ENCODE data around the gene UBE2G2.

The UBE2G2 gene

GRCh38 chr21:44724196-44724595 lies 77.4 kb downstream of the UBE2G2 start:
- H3K79me2 ChIP-seq (ENCODE audit: insufficient read depth, low read length): no peaks in the 10 kb centered on the region
- no peak overlapping the region for H2AFZ ChIP-seq (ENCODE audit: low read depth, low read length)
- ATAC-seq (ENCODE audit: insufficient read depth, low read depth): no peak
- TF ChIP-seq EZH2 (IDR thresholded peaks at IDR 0.05; ENCODE audit: borderline replicate concordance, low read depth, low read length, severe bottlenecking): no peak
- TF ChIP-seq CTCF (IDR thresholded peaks at IDR 0.05; ENCODE audit: borderline replicate concordance, extremely low read depth, low read length, poor library complexity, severe bottlenecking): no peak
- no peaks in the 10 kb centered on the region for H3K36me3 ChIP-seq (ENCODE audit: insufficient read depth, low read length)
- DNase-seq: no peak
- no peaks in the 10 kb centered on the region for H3K27me3 ChIP-seq (ENCODE audit: insufficient read depth, low read length, poor library complexity)
- no peaks in the 10 kb centered on the region for H4K20me1 ChIP-seq (ENCODE audit: insufficient read depth, low read length)
- no peaks in the 10 kb centered on the region for H3K9me3 ChIP-seq (ENCODE audit: insufficient read depth, low read length, severe bottlenecking)
- H3K4me1 ChIP-seq (ENCODE audit: insufficient read depth, low read length): no peaks in the 10 kb centered on the region
- no peak overlapping the region for H3K9ac ChIP-seq (ENCODE audit: low read depth, low read length)
- H3K4me3 ChIP-seq (ENCODE audit: low read depth in 1 of 2, low read length in 2 of 2): no peak overlapping the region
- no peak overlapping the region for H3K4me2 ChIP-seq (ENCODE audit: insufficient read depth, low read length)
- no peak overlapping the region for H3K27ac ChIP-seq (ENCODE audit: low read length)

GRCh38 chr21:44723177-44724131 lies 78.2 kb downstream of the UBE2G2 start:
- DNase-seq (no peak), ATAC-seq (ENCODE audit: insufficient read depth, low read depth) (no peak)
- Histone ChIP-seq H3K4me2 (ENCODE audit: insufficient read depth, low read length) (no peak overlapping the region), H3K27ac (ENCODE audit: low read length) (no peak overlapping the region), H3K9ac (ENCODE audit: low read depth, low read length) (no peak overlapping the region), H3K4me3 (ENCODE audit: low read depth in 1 of 2, low read length in 2 of 2) (no peak overlapping the region), H3K36me3 (ENCODE audit: insufficient read depth, low read length) (no peaks in the 10 kb centered on the region), H2AFZ (ENCODE audit: low read depth, low read length) (no peak overlapping the region), H3K79me2 (ENCODE audit: insufficient read depth, low read length) (no peaks in the 10 kb centered on the region), H3K9me3 (ENCODE audit: insufficient read depth, low read length, severe bottlenecking) (no peaks in the 10 kb centered on the region), H4K20me1 (ENCODE audit: insufficient read depth, low read length) (no peaks in the 10 kb centered on the region), H3K27me3 (ENCODE audit: insufficient read depth, low read length, poor library complexity) (peaks cover under 1% of the 10 kb centered on the region), H3K4me1 (ENCODE audit: insufficient read depth, low read length) (no peaks in the 10 kb centered on the region)
- TF ChIP-seq EZH2 (IDR thresholded peaks at IDR 0.05; ENCODE audit: borderline replicate concordance, low read depth, low read length, severe bottlenecking): no peak
- TF ChIP-seq CTCF (IDR thresholded peaks at IDR 0.05; ENCODE audit: borderline replicate concordance, extremely low read depth, low read length, poor library complexity, severe bottlenecking): no peak

- no peak for TF ChIP-seq EZH2 (IDR thresholded peaks at IDR 0.05; ENCODE audit: borderline replicate concordance, low read depth, low read length, severe bottlenecking)
- Histone ChIP-seq H3K79me2 (ENCODE audit: insufficient read depth, low read length) (no peaks in the 10 kb centered on the region), H3K9ac (ENCODE audit: low read depth, low read length) (no peak overlapping the region), H3K27ac (ENCODE audit: low read length) (no peak overlapping the region), H3K4me2 (ENCODE audit: insufficient read depth, low read length) (no peak overlapping the region), H3K9me3 (ENCODE audit: insufficient read depth, low read length, severe bottlenecking) (no peaks in the 10 kb centered on the region), H2AFZ (ENCODE audit: low read depth, low read length) (no peak overlapping the region), H3K27me3 (ENCODE audit: insufficient read depth, low read length, poor library complexity) (peaks cover 8% of the 10 kb centered on the region), H3K36me3 (ENCODE audit: insufficient read depth, low read length) (no peaks in the 10 kb centered on the region), H3K4me3 (ENCODE audit: low read depth in 1 of 2, low read length in 2 of 2) (no peak overlapping the region), H3K4me1 (ENCODE audit: insufficient read depth, low read length) (no peaks in the 10 kb centered on the region), H4K20me1 (ENCODE audit: insufficient read depth, low read length) (no peaks in the 10 kb centered on the region)
- DNase-seq (no peak), ATAC-seq (ENCODE audit: insufficient read depth, low read depth) (no peak)
Measured at GRCh38 chr21:44722731-44723130, 78.9 kb downstream of the UBE2G2 start.

GRCh38 chr21:44720170-44720569 lies 81.5 kb downstream of the UBE2G2 start:
- ATAC-seq (ENCODE audit: insufficient read depth, low read depth) (no peak), DNase-seq (no peak)
- H3K4me1 ChIP-seq (ENCODE audit: insufficient read depth, low read length): no peaks in the 10 kb centered on the region
- H3K27me3 ChIP-seq (ENCODE audit: insufficient read depth, low read length, poor library complexity): peaks cover 9% of the 10 kb centered on the region
- H3K4me2 ChIP-seq (ENCODE audit: insufficient read depth, low read length): no peak overlapping the region
- H3K9me3 ChIP-seq (ENCODE audit: insufficient read depth, low read length, severe bottlenecking): no peaks in the 10 kb centered on the region
- no peak for TF ChIP-seq CTCF (IDR thresholded peaks at IDR 0.05; ENCODE audit: borderline replicate concordance, extremely low read depth, low read length, poor library complexity, severe bottlenecking)
- TF ChIP-seq EZH2 (IDR thresholded peaks at IDR 0.05; ENCODE audit: borderline replicate concordance, low read depth, low read length, severe bottlenecking): no peak
- H3K27ac ChIP-seq (ENCODE audit: low read length): no peak overlapping the region
- H3K9ac ChIP-seq (ENCODE audit: low read depth, low read length): no peak overlapping the region
- no peak overlapping the region for H3K4me3 ChIP-seq (ENCODE audit: low read depth in 1 of 2, low read length in 2 of 2)
- H3K36me3 ChIP-seq (ENCODE audit: insufficient read depth, low read length): no peaks in the 10 kb centered on the region
- H3K79me2 ChIP-seq (ENCODE audit: insufficient read depth, low read length): no peaks in the 10 kb centered on the region
- no peak overlapping the region for H2AFZ ChIP-seq (ENCODE audit: low read depth, low read length)
- no peaks in the 10 kb centered on the region for H4K20me1 ChIP-seq (ENCODE audit: insufficient read depth, low read length)
